ENCODE measurements around the gene KCNE2. TPM values are rescaled to one million over a fixed set of nuclear protein-coding genes. Genes with fewer than 3 reads are reported as not detected.

KCNE2 gene, protein sequence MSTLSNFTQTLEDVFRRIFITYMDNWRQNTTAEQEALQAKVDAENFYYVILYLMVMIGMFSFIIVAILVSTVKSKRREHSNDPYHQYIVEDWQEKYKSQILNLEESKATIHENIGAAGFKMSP
- not detected for total RNA-seq

DNA sequence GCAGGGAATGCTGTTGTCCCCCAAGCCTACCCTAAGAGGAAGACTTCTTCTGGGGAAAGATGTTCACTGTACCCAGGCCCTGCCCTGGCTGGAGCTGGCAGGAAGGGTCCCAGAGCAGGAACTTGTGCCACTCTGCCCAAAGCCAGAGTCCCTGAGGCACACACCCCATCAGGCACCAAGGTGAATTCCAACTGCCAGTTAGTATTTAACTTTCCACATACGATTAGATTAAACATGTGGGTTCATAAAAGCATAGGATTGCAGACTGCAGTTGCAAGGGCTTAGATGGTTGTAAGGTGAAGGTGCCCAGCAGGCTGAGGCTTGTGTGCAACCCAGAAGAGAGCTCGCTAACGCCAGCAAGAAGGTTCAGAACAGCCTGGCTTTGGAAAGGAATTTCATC, at the start of gene KCNE2:
Gene KCNE2, plus strand, starts transcription at position 274 of the 400 bp plus-strand sequence. CDS start 6,473 bp downstream, outside the sequence.
- TF ChIP-seq POLR2AphosphoS5 (IDR thresholded peaks at IDR 0.05) (no peak), POLR2A (IDR thresholded peaks at IDR 0.05) (no peak), EP300 (IDR thresholded peaks at IDR 0.05; ENCODE audit: low read depth) (no peak)
- TF ChIP-seq, protein P1, sequence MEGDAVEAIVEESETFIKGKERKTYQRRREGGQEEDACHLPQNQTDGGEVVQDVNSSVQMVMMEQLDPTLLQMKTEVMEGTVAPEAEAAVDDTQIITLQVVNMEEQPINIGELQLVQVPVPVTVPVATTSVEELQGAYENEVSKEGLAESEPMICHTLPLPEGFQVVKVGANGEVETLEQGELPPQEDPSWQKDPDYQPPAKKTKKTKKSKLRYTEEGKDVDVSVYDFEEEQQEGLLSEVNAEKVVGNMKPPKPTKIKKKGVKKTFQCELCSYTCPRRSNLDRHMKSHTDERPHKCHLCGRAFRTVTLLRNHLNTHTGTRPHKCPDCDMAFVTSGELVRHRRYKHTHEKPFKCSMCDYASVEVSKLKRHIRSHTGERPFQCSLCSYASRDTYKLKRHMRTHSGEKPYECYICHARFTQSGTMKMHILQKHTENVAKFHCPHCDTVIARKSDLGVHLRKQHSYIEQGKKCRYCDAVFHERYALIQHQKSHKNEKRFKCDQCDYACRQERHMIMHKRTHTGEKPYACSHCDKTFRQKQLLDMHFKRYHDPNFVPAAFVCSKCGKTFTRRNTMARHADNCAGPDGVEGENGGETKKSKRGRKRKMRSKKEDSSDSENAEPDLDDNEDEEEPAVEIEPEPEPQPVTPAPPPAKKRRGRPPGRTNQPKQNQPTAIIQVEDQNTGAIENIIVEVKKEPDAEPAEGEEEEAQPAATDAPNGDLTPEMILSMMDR (IDR thresholded peaks at IDR 0.05), result no peak
- no peaks in the 10 kb centered on the region for H3K36me3 ChIP-seq
- peaks cover 10% of the 10 kb centered on the region for H3K27me3 ChIP-seq
- H3K4me3 ChIP-seq, result no peak within 1 kb of the TSS
- H3K27ac ChIP-seq, result no peak within 1 kb of the TSS
- peak; percentile 12 for DNase-seq
- 64 to 65% methylated on average over 2 to 3 of the region's 3 CpGs for WGBS, 2 donors (ENCODE audit: low coverage in 1 of 2)
- intact Hi-C loops (cut with DNase I; ENCODE audit: low total_unique reads), result no loop called here
- in situ Hi-C loops (cut with MboI; ENCODE audit: low pct_ligation_motif_present in 1 of 4, low pct_unique_long_range_greater_than_20kb in 1 of 4, low sequenced_read_pairs in 3 of 4), result no loop called here
- H3K9me3 ChIP-seq, result no peaks in the 10 kb centered on the region
- peaks cover 0 to 4% (median 0%) of the 10 kb centered on the region in 4 donors for H3K4me1 ChIP-seq

DNA sequence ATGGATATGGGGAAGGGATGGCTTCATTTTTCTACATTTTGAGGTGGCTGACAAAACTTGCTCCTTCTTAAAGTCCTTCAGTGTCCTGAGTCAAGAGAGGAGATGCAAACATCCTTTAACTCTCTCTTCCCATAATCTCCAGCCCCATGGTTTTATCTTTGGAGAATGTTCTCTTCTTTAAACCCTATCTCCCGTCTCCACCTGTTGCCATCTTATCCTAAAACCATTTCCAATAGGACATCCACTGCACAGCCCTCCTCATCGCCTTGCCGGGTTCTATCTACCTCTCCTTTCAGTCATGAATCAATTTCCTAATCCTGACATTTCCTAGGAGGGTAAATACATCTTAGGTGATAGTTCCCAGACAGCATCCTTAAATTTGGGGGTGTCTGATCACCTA, 44.2 kb upstream of the KCNE2 start:
- DNase-seq, result no peak
- in situ Hi-C loops (cut with MboI; ENCODE audit: low pct_ligation_motif_present in 1 of 4, low pct_unique_long_range_greater_than_20kb in 1 of 4, low sequenced_read_pairs in 3 of 4), result no loop called here
- 91 to 95% methylated on average over 3 of the region's 3 CpGs for WGBS, 2 donors (ENCODE audit: low coverage in 1 of 2)

DNA sequence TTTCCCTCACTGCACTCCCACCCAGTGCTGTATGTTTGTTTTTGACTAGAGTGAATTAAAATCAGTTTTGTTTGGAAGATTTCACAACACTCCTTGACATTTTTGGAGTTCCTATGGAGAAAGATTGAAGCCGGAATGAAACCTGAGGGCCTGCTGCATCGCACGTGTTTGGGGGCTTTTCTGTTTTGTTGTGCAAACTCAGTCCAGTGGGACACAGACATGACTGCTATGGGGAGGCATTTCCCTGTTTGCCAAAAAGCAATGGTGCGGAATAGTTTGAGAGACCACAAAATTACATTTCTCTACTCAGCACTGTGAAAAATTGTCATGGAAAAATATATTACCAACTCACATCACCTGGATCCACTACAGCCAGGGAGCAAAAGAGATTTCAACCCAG, 43.8 kb upstream of the KCNE2 start:
- in situ Hi-C loops (cut with MboI; ENCODE audit: low pct_ligation_motif_present in 1 of 4, low pct_unique_long_range_greater_than_20kb in 1 of 4, low sequenced_read_pairs in 3 of 4) (no loop called here), intact Hi-C loops (cut with DNase I; ENCODE audit: low total_unique reads) (no loop called here)
- no peaks in the 10 kb centered on the region for H3K4me1 ChIP-seq
- H3K27me3 ChIP-seq, result no peaks in the 10 kb centered on the region
- no peak overlapping the region for H3K27ac ChIP-seq
- TF ChIP-seq POLR2AphosphoS5 (IDR thresholded peaks at IDR 0.05) (no peak), EP300 (IDR thresholded peaks at IDR 0.05; ENCODE audit: low read depth) (no peak), POLR2A (IDR thresholded peaks at IDR 0.05) (no peak)
- TF ChIP-seq, protein P1 (IDR thresholded peaks at IDR 0.05), result no peak
- no peak overlapping the region for H3K4me3 ChIP-seq
- no peak for DNase-seq
- 89 to 95% methylated on average over 4 of the region's 4 CpGs for WGBS, 2 donors (ENCODE audit: low coverage in 1 of 2)
- no peaks in the 10 kb centered on the region for H3K36me3 ChIP-seq
- no peaks in the 10 kb centered on the region for H3K9me3 ChIP-seq

More for the DNA sequence above, 44.2 kb upstream of the KCNE2 start:
- Histone ChIP-seq H3K27me3 (no peaks in the 10 kb centered on the region), H3K9me3 (no peaks in the 10 kb centered on the region), H3K4me1 (no peaks in the 10 kb centered on the region), H3K4me3 (no peak overlapping the region), H3K36me3 (no peaks in the 10 kb centered on the region), H3K27ac (no peak overlapping the region)
- TF ChIP-seq POLR2A (IDR thresholded peaks at IDR 0.05), result no peak
- no peak for TF ChIP-seq EP300 (IDR thresholded peaks at IDR 0.05; ENCODE audit: low read depth)
- no peak for TF ChIP-seq POLR2AphosphoS5 (IDR thresholded peaks at IDR 0.05)
- TF ChIP-seq, protein P1 (IDR thresholded peaks at IDR 0.05), result no peak
- intact Hi-C loops (cut with DNase I; ENCODE audit: low total_unique reads), result no loop called here

DNA sequence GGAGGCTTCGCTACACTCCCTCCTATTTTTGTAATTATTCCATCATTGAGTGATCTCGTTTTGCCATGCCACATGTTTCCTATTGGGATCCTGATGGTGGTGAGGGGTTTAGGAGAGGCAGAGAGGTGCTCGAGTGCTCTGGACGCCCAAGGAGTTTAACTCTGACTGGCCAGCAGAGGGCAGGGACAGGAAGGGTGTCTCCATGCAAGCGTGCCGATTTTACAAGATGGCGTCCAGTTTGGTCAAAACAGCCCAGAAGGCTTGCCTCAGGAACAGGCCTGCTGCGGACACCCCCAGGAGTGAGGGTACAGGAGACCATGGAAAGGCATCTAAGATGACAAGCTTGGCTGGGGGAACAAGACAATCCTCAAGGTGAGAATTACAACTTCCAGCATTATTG, 33.8 kb upstream of the KCNE2 start:
- intact Hi-C loops (cut with DNase I; ENCODE audit: low total_unique reads), result no loop called here
- no peak for TF ChIP-seq POLR2AphosphoS5 (IDR thresholded peaks at IDR 0.05)
- no peak for TF ChIP-seq POLR2A (IDR thresholded peaks at IDR 0.05)
- TF ChIP-seq, protein P1 (IDR thresholded peaks at IDR 0.05), result no peak
- TF ChIP-seq EP300 (IDR thresholded peaks at IDR 0.05; ENCODE audit: low read depth), result no peak
- Histone ChIP-seq H3K4me3 (no peak overlapping the region), H3K27me3 (no peaks in the 10 kb centered on the region), H3K36me3 (no peaks in the 10 kb centered on the region), H3K4me1 (no peaks in the 10 kb centered on the region), H3K9me3 (no peaks in the 10 kb centered on the region), H3K27ac (no peak overlapping the region)
- in situ Hi-C loops (cut with MboI; ENCODE audit: low pct_ligation_motif_present in 1 of 4, low pct_unique_long_range_greater_than_20kb in 1 of 4, low sequenced_read_pairs in 3 of 4), result no loop called here
- 90% methylated on average over 8 of the region's 8 CpGs; no CpG with 5 or more reads in 1 of the 2 donors for WGBS, 2 donors (ENCODE audit: low coverage in 1 of 2)
- no peak for DNase-seq
